ENCODE measurements around the gene RECK.

Gene RECK

GRCh38 chr9:36132086-36132485 is 95.4 kb downstream of the RECK start:
- Mint-ChIP-seq H3K9me3 (no peaks in the 10 kb centered on the region), H3K27ac (no peak overlapping the region), H3K4me1 (peaks cover 26% of the 10 kb centered on the region), H3K4me3 (no peak overlapping the region), H3K36me3 (no peaks in the 10 kb centered on the region), H3K27me3 (no peaks in the 10 kb centered on the region)
- no peak for ATAC-seq

GRCh38 chr9:36134761-36135505 is 98.2 kb downstream of the RECK start:
- no peak overlapping the region for H3K4me3 Mint-ChIP-seq
- no peaks in the 10 kb centered on the region for H3K9me3 Mint-ChIP-seq
- ATAC-seq, result no peak
- H3K4me1 Mint-ChIP-seq, result peaks cover 39% of the 10 kb centered on the region
- no peaks in the 10 kb centered on the region for H3K27me3 Mint-ChIP-seq
- no peaks in the 10 kb centered on the region for H3K36me3 Mint-ChIP-seq
- H3K27ac Mint-ChIP-seq, result no peak overlapping the region

- H3K27ac Mint-ChIP-seq, result peak overlapping the region; percentile 81
- H3K27me3 Mint-ChIP-seq, result no peaks in the 10 kb centered on the region
- ATAC-seq, result no peak
- H3K36me3 Mint-ChIP-seq, result no peaks in the 10 kb centered on the region
- peaks cover 48% of the 10 kb centered on the region for H3K4me1 Mint-ChIP-seq
- no peaks in the 10 kb centered on the region for H3K9me3 Mint-ChIP-seq
- H3K4me3 Mint-ChIP-seq, result peak overlapping the region; percentile 91
Measured at GRCh38 chr9:36135741-36136271, 99.1 kb downstream of the RECK start.

GRCh38 chr9:36136272-36136893 is 99.7 kb downstream of the RECK start, which contains the start of gene GLIPR2:
Gene GLIPR2, plus strand, starts transcription at chr9:36136733. Its CDS starts 46 bp downstream, at chr9:36136779.
- Mint-ChIP-seq H3K36me3 (no peaks in the 10 kb centered on the region), H3K9me3 (no peaks in the 10 kb centered on the region), H3K4me1 (peaks cover 54% of the 10 kb centered on the region), H3K27ac (peak within 1 kb of the TSS; percentile 88), H3K27me3 (no peaks in the 10 kb centered on the region), H3K4me3 (peak within 1 kb of the TSS; percentile 93)
- ATAC-seq, result peak; percentile 98

GRCh38 chr9:36136894-36137391 is 100.2 kb downstream of the RECK start:
- H3K27me3 Mint-ChIP-seq, result no peaks in the 10 kb centered on the region
- peaks cover 60% of the 10 kb centered on the region for H3K4me1 Mint-ChIP-seq
- H3K27ac Mint-ChIP-seq, result peak overlapping the region; percentile 88
- no peaks in the 10 kb centered on the region for H3K36me3 Mint-ChIP-seq
- peak; percentile 1 for ATAC-seq
- no peaks in the 10 kb centered on the region for H3K9me3 Mint-ChIP-seq
- peak overlapping the region; percentile 93 for H3K4me3 Mint-ChIP-seq

- no peaks in the 10 kb centered on the region for H3K9me3 Mint-ChIP-seq
- H3K4me1 Mint-ChIP-seq, result peaks cover 65% of the 10 kb centered on the region
- H3K27me3 Mint-ChIP-seq, result no peaks in the 10 kb centered on the region
- H3K36me3 Mint-ChIP-seq, result no peaks in the 10 kb centered on the region
- H3K4me3 Mint-ChIP-seq, result peak overlapping the region; percentile 93
- no peak for ATAC-seq
- H3K27ac Mint-ChIP-seq, result peak overlapping the region; percentile 88
Measured at GRCh38 chr9:36137392-36138004, 100.8 kb downstream of the RECK start.

- Mint-ChIP-seq H3K4me1 (peaks cover 75% of the 10 kb centered on the region), H3K27me3 (no peaks in the 10 kb centered on the region), H3K36me3 (no peaks in the 10 kb centered on the region), H3K4me3 (no peak overlapping the region), H3K27ac (peak overlapping the region; percentile 63), H3K9me3 (no peaks in the 10 kb centered on the region)
- ATAC-seq, result no peak
Measured at GRCh38 chr9:36138496-36138895, 101.8 kb downstream of the RECK start.

- no peaks in the 10 kb centered on the region for H3K36me3 Mint-ChIP-seq
- no peaks in the 10 kb centered on the region for H3K9me3 Mint-ChIP-seq
- no peak overlapping the region for H3K4me3 Mint-ChIP-seq
- H3K27ac Mint-ChIP-seq, result peak overlapping the region; percentile 63
- H3K4me1 Mint-ChIP-seq, result peaks cover 79% of the 10 kb centered on the region
- H3K27me3 Mint-ChIP-seq, result no peaks in the 10 kb centered on the region
- no peak for ATAC-seq
Measured at GRCh38 chr9:36138901-36139300, 102.2 kb downstream of the RECK start.

GRCh38 chr9:36140086-36141084 is 103.7 kb downstream of the RECK start:
- ATAC-seq, result no peak
- Mint-ChIP-seq H3K9me3 (peaks cover 2% of the 10 kb centered on the region), H3K4me1 (peaks cover 94% of the 10 kb centered on the region), H3K27ac (peak overlapping the region; percentile 63), H3K27me3 (no peaks in the 10 kb centered on the region), H3K36me3 (peaks cover 3% of the 10 kb centered on the region), H3K4me3 (no peak overlapping the region)

GRCh38 chr9:36141288-36141687 is 104.6 kb downstream of the RECK start:
- no peak overlapping the region for H3K4me3 Mint-ChIP-seq
- no peaks in the 10 kb centered on the region for H3K27me3 Mint-ChIP-seq
- H3K27ac Mint-ChIP-seq, result peak overlapping the region; percentile 98
- H3K36me3 Mint-ChIP-seq, result peaks cover 12% of the 10 kb centered on the region
- ATAC-seq, result no peak
- H3K4me1 Mint-ChIP-seq, result peaks cover 95% of the 10 kb centered on the region
- H3K9me3 Mint-ChIP-seq, result peaks cover 6% of the 10 kb centered on the region

- Mint-ChIP-seq H3K4me1 (peaks cover 97% of the 10 kb centered on the region), H3K27me3 (no peaks in the 10 kb centered on the region), H3K27ac (peak overlapping the region; percentile 98), H3K4me3 (no peak overlapping the region), H3K36me3 (peaks cover 15% of the 10 kb centered on the region), H3K9me3 (peaks cover 6% of the 10 kb centered on the region)
- no peak for ATAC-seq
Measured at GRCh38 chr9:36141761-36142160, 105.0 kb downstream of the RECK start.

- Mint-ChIP-seq H3K4me3 (peak overlapping the region; percentile 94), H3K4me1 (peaks cover 97% of the 10 kb centered on the region), H3K36me3 (peaks cover 22% of the 10 kb centered on the region), H3K27me3 (no peaks in the 10 kb centered on the region), H3K27ac (peak overlapping the region; percentile 98), H3K9me3 (peaks cover 6% of the 10 kb centered on the region)
- peak; percentile 53 for ATAC-seq
Measured at GRCh38 chr9:36142510-36143244, 106.0 kb downstream of the RECK start.

- H3K27ac Mint-ChIP-seq, result peak overlapping the region; percentile 98
- peaks cover 22% of the 10 kb centered on the region for H3K36me3 Mint-ChIP-seq
- no peaks in the 10 kb centered on the region for H3K27me3 Mint-ChIP-seq
- peak overlapping the region; percentile 94 for H3K4me3 Mint-ChIP-seq
- H3K4me1 Mint-ChIP-seq, result peaks cover 93% of the 10 kb centered on the region
- no peak for ATAC-seq
- H3K9me3 Mint-ChIP-seq, result peaks cover 6% of the 10 kb centered on the region
Measured at GRCh38 chr9:36143245-36143641, 106.5 kb downstream of the RECK start.
